Astrocyte (in vitro differentiated cells and primary cell): ENCODE results near the gene STMN3. TPM values are rescaled to one million over a fixed set of nuclear protein-coding genes. Genes with fewer than 3 reads are reported as not detected.

Experiments
- DNase-seq: peaks from one replicate; pipeline ENCODE4 v3.0.0-alpha.2; 2010; ENCODE audit warnings: low read depth
- FAIRE-seq: peaks from 2 replicates; lab custom pipeline; 2011; peaks lifted over from hg19 to GRCh38; lab: Jason Lieb, UNC
- H2AFZ ChIP-seq: 2 replicates; pipeline ENCODE4 v1.6.0; 2012; ENCODE audit warnings: low read depth, low read length, inconsistent platforms
- H3K27ac ChIP-seq: 2 replicates; pipeline ENCODE4 v1.5.1; 2011; ENCODE audit warnings: low read depth, low read length, inconsistent platforms
- H3K27me3 ChIP-seq: 2 replicates; pipeline ENCODE4 v1.6.0; 2011; ENCODE audit warnings: low read length, inconsistent platforms; ENCODE audit not compliant: insufficient read depth
- H3K36me3 ChIP-seq: 2 replicates; pipeline ENCODE4 v1.5.1; 2011; ENCODE audit warnings: low read length, inconsistent platforms; ENCODE audit not compliant: insufficient read depth
- H3K4me1 ChIP-seq: 2 replicates; pipeline ENCODE4 v1.5.1; 2011; ENCODE audit warnings: low read length, inconsistent platforms; ENCODE audit not compliant: insufficient read depth
- H3K4me2 ChIP-seq: 2 replicates; pipeline ENCODE4 v1.6.0; 2012; ENCODE audit warnings: low read length, inconsistent platforms
- H3K4me3 ChIP-seq: 2 replicates; pipeline ENCODE4 v1.5.1; 2011; ENCODE audit warnings: low read depth, mild to moderate bottlenecking, low read length, inconsistent platforms; ENCODE audit not compliant: insufficient read depth
- H3K79me2 ChIP-seq: 2 replicates; pipeline ENCODE4 v1.6.0; 2012; ENCODE audit warnings: mild to moderate bottlenecking, low read length, inconsistent platforms; ENCODE audit not compliant: insufficient read depth
- H3K9ac ChIP-seq: 2 replicates; pipeline ENCODE4 v1.6.0; 2012; ENCODE audit warnings: mild to moderate bottlenecking, low read length, inconsistent platforms
- H3K9me3 ChIP-seq: 2 replicates; pipeline ENCODE4 v1.5.1; 2012; ENCODE audit warnings: low read depth, mild to moderate bottlenecking, low read length, inconsistent platforms; ENCODE audit not compliant: insufficient read depth
- H4K20me1 ChIP-seq: 2 replicates; pipeline ENCODE4 v1.6.0; 2012; ENCODE audit warnings: low read length, inconsistent platforms; ENCODE audit not compliant: insufficient read depth
- H3K27ac Mint-ChIP-seq: one replicate; pipeline ENCODE4 v1.8.0; 2021; ENCODE audit warnings: mild to moderate bottlenecking, mixed read lengths; ENCODE audit not compliant: unreplicated experiment
- H3K27me3 Mint-ChIP-seq: one replicate; pipeline ENCODE4 v1.8.0; 2021; ENCODE audit warnings: low read depth, mixed read lengths; ENCODE audit not compliant: unreplicated experiment
- H3K36me3 Mint-ChIP-seq: one replicate; pipeline ENCODE4 v1.8.0; 2021; ENCODE audit warnings: low read depth, mixed read lengths; ENCODE audit not compliant: unreplicated experiment
- H3K4me1 Mint-ChIP-seq: one replicate; pipeline ENCODE4 v1.8.0; 2021; ENCODE audit warnings: low read depth, mixed read lengths; ENCODE audit not compliant: unreplicated experiment
- H3K4me3 Mint-ChIP-seq: one replicate; pipeline ENCODE4 v1.8.0; 2021; ENCODE audit warnings: mild to moderate bottlenecking, moderate library complexity, mixed read lengths; ENCODE audit not compliant: unreplicated experiment
- H3K9me3 Mint-ChIP-seq: one replicate; pipeline ENCODE4 v1.8.0; 2021; ENCODE audit warnings: mild to moderate bottlenecking, mixed read lengths; ENCODE audit not compliant: unreplicated experiment
- CTCF ChIP-seq: IDR thresholded peaks from 2 replicates; pipeline ENCODE4 v1.5.1; 2011; ENCODE audit warnings: low read depth, mild to moderate bottlenecking, inconsistent platforms, low read length, moderate library complexity; ENCODE audit not compliant: insufficient read depth
- EZH2 ChIP-seq: IDR thresholded peaks from 2 replicates; pipeline ENCODE4 v1.6.1; 2012; ENCODE audit warnings: mild to moderate bottlenecking, low read length, inconsistent platforms; ENCODE audit not compliant: insufficient read depth
- total RNA-seq: library from RNA; stranded (reverse); gene quantifications from 2 replicates; pipeline ENCODE4 v1.2.1, GENCODE V29; 2021

The STMN3 gene
- total RNA-seq, 1 donor from 2014 or later = 30.7 TPM

GRCh38 chr20:63668351-63668750 lies 15.1 kb upstream of the STMN3 start:
- Histone ChIP-seq H2AFZ (no peak overlapping the region), H3K9ac (no peak overlapping the region), H4K20me1 (peaks cover 8% of the 10 kb centered on the region), H3K9me3 (no peaks in the 10 kb centered on the region), H3K4me2 (no peak overlapping the region), H3K27me3 (no peaks in the 10 kb centered on the region), H3K4me1 (no peaks in the 10 kb centered on the region), H3K79me2 (peaks cover 13% of the 10 kb centered on the region), H3K27ac (no peak overlapping the region), H3K4me3 (no peak overlapping the region), H3K36me3 (peaks cover 17% of the 10 kb centered on the region)
- no peaks in the 10 kb centered on the region for H3K27me3 Mint-ChIP-seq
- H3K4me1 Mint-ChIP-seq = peaks cover 3% of the 10 kb centered on the region
- FAIRE-seq (no peak), DNase-seq (no peak)
- H3K27ac Mint-ChIP-seq = no peak overlapping the region
- no peaks in the 10 kb centered on the region for H3K9me3 Mint-ChIP-seq
- TF ChIP-seq CTCF (no peak), EZH2 (no peak)
- peaks cover 21% of the 10 kb centered on the region for H3K36me3 Mint-ChIP-seq
- H3K4me3 Mint-ChIP-seq = no peak overlapping the region

DNA sequence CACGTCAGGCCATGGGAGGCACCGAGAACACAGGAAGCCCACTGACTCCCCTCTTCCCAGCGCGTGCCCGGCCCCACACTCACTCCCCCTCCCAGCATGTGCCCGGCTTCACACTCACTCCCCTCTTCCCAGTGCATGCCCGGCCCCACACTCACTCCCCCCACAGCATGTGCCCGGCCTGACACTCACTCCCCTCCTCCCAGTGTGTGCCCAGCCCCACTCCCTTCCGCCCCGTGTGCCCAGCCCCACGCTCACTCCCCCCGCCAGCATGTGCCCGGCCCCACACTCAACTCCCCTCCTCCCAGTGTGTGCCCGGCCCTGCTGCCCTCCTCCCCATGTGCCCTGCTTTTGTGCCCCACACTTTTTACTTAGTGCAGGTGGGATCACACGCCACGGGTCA lies 14.6 kb upstream of the STMN3 start:
- H3K4me2 ChIP-seq = no peak overlapping the region
- H3K9ac ChIP-seq = no peak overlapping the region
- Mint-ChIP-seq H3K4me3 (no peak overlapping the region), H3K36me3 (peaks cover 21% of the 10 kb centered on the region), H3K9me3 (no peaks in the 10 kb centered on the region), H3K27ac (no peak overlapping the region), H3K4me1 (peaks cover 3% of the 10 kb centered on the region), H3K27me3 (no peaks in the 10 kb centered on the region)
- H2AFZ ChIP-seq = no peak overlapping the region
- peaks cover 17% of the 10 kb centered on the region for H3K36me3 ChIP-seq
- DNase-seq (no peak), FAIRE-seq (no peak)
- peaks cover 8% of the 10 kb centered on the region for H4K20me1 ChIP-seq
- no peaks in the 10 kb centered on the region for H3K9me3 ChIP-seq
- TF ChIP-seq CTCF (no peak), EZH2 (no peak)
- no peak overlapping the region for H3K27ac ChIP-seq
- peaks cover 13% of the 10 kb centered on the region for H3K79me2 ChIP-seq
- H3K4me1 ChIP-seq = no peaks in the 10 kb centered on the region
- no peak overlapping the region for H3K4me3 ChIP-seq
- no peaks in the 10 kb centered on the region for H3K27me3 ChIP-seq

- H3K4me1 ChIP-seq = no peaks in the 10 kb centered on the region
- Mint-ChIP-seq H3K36me3 (peaks cover 19% of the 10 kb centered on the region), H3K9me3 (no peaks in the 10 kb centered on the region), H3K4me3 (no peak overlapping the region), H3K27ac (no peak overlapping the region), H3K27me3 (no peaks in the 10 kb centered on the region), H3K4me1 (peaks cover 3% of the 10 kb centered on the region)
- H3K79me2 ChIP-seq = peaks cover 30% of the 10 kb centered on the region
- no peak for DNase-seq
- H3K27ac ChIP-seq = no peak overlapping the region
- no peak overlapping the region for H3K4me2 ChIP-seq
- H3K9me3 ChIP-seq = no peaks in the 10 kb centered on the region
- FAIRE-seq = no peak
- no peak overlapping the region for H2AFZ ChIP-seq
- no peak for TF ChIP-seq CTCF
- TF ChIP-seq EZH2 = no peak
- H3K36me3 ChIP-seq = peaks cover 17% of the 10 kb centered on the region
- H3K27me3 ChIP-seq = no peaks in the 10 kb centered on the region
- H3K9ac ChIP-seq = no peak overlapping the region
- H4K20me1 ChIP-seq = peaks cover 8% of the 10 kb centered on the region
- no peak overlapping the region for H3K4me3 ChIP-seq
These were observed 12.5 kb upstream of the STMN3 start for GRCh38 chr20:63665708-63666107.
